ENCODE results near the gene HNRNPC.

Gene HNRNPC

GRCh38 chr14:21208554-21208953, 60.7 kb downstream of the HNRNPC start:
- FAIRE-seq = no peak

DNA sequence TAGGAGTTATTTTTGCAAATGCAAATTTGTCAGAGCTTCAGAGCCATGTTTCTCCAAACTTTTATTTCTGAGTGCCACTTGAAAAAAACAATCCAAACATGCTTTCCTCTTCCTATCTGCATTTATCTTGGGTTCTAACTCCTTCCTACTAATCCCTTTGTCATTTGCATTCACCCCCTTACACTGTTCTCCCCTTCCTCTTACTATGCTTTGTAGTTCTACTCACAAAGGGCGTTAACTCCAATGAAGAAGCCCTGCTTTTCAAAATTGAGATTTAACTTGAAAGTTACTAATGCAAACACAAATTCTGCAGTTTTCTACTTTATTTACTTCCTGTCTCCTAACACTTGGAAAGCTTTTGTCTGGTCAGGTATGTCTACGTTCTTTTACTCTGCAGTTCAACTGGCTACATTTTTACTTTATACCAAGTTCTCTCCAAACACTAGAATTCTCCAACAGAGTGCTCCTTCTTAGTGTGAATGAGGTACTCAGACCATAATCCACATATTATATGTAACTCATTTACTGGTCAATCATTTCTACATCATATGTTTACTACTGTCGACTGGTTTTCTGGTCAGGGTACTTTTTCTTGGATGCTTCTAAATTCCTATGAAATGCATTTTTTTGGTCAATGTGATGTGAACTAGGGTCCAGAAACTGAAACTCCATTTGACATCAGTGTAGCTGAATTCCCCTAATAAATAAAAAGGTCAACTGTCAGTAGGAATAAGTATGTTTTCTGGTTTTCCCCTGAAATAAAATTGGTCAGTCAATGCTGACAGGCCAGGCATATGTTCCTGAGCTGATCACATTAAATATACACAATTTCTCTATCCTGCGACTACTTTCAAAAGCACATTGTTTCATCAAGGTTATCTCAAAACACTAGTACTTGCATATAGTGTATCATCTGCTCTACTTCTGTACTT, 62.2 kb downstream of the HNRNPC start:
- no peak for FAIRE-seq

GRCh38 chr14:21205678-21206581, 63.3 kb downstream of the HNRNPC start:
- FAIRE-seq = no peak

- FAIRE-seq = no peak
Observed at GRCh38 chr14:21205026-21205677, 64.1 kb downstream of the HNRNPC start.

DNA sequence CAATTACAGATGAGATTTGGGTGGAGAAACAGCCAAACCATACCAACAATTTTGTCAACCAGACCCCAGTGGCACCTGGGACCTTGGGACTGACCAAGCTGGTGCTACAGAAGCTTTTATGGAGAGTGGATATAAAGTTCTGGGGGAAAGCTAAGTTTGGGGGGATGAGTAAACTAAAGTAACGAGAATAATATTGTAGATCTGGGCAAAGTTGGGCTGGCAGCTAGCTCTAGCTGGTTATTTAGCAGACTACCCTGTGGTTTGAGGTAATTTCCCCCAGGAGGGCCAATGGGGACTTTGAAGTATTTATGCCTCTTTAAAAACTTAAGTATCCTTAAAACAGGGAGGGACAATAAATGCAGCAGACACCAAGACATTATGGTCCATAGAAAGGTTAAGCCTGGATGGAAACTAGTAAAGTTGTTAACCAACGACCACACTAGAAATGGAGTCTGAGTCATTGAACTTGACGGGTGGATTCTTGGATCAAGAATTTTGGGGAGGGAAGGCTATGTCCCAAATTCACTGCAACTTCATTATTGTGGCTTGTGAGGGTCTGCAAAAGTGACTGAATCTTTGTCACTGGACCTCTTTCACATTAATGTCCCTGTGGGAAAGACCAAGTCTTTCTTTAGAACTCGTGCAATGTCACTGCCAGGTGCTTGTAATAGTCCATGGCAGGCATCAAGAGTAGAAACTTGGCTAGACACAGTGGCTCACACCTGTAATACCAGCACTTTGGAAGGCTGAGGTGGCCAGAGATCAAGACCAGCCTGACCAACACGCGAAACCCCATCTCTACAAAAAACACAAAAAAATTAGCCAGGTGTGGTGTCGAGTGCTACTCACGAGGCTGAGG, 64.8 kb downstream of the HNRNPC start:
- no peak for FAIRE-seq

DNA sequence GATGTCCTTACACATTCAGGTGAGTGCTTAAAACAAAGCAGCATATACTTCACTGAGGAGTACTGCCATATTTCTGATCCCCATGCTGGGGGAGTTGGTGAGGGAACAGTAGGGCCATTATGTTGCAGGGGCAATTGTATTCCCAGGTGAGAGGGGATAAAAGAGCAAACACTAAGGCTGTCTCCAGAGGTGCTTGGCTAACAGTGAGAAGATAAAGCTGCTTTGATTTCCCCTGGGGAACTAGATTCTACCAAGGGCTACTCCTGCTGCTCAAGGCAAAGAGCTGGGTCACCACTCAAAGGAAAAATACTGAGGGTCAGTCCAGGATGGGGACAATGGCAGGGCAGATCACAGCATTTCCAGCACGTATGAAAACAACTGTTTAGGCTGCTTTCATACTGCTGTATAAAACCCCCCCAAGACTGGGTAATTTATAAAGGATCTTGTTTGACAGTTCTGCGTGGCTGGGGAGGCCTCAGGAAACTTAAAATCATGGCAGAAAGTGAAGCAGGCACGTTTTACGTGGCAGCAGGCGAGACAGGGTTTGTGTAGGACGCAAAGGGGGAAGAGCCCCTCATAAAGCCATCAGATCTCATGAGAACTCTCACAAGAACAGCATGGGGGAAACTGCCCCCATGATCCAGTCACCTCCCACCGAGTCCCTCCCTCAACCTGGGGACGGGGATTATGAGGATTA, 65.6 kb downstream of the HNRNPC start:
- FAIRE-seq = no peak

DNA sequence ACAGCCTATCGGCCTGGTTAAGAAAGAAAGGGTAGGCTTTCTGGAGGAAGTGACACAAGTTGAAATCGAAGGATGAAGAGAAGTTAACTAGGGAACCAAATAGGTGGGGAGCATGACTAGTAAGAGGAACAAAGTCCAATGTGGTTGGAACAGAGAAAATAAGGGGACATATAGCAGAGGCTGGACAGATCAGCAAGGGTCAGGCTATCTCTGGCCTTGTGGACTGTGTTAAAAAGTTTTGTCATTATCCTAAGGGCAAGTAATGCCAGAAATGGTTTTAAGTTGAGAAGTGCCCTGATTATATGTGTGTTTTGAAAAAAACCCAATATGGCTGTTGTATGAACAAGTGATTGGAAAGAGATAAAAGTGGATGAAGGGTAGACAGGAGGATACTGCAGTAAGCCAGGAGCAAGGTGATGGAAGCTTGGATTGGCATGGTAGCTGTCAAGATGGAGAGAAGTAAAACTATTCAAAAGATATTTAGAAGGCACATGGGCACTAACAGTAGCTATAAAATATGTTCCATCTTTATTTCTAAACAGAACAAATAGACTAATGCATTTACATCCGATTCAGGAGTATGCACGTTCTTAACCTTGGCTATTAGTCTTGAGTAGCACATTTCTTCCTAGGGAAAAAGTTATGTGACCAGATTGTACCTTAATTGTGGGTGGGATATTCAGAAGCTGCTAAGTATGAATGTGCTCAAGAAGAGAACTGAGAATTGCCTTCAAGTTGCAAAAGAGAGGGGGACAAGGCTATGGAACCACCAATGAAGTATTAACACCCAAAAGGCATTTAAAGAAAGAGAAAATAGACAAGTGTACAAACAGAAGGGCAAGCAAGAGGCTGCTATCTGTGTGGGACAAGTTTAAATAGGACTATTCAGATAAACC, 66.5 kb downstream of the HNRNPC start:
- FAIRE-seq = no peak

GRCh38 chr14:21201732-21202462, 67.3 kb downstream of the HNRNPC start:
- FAIRE-seq = no peak

GRCh38 chr14:21200752-21201461, 68.3 kb downstream of the HNRNPC start:
- FAIRE-seq = no peak

DNA sequence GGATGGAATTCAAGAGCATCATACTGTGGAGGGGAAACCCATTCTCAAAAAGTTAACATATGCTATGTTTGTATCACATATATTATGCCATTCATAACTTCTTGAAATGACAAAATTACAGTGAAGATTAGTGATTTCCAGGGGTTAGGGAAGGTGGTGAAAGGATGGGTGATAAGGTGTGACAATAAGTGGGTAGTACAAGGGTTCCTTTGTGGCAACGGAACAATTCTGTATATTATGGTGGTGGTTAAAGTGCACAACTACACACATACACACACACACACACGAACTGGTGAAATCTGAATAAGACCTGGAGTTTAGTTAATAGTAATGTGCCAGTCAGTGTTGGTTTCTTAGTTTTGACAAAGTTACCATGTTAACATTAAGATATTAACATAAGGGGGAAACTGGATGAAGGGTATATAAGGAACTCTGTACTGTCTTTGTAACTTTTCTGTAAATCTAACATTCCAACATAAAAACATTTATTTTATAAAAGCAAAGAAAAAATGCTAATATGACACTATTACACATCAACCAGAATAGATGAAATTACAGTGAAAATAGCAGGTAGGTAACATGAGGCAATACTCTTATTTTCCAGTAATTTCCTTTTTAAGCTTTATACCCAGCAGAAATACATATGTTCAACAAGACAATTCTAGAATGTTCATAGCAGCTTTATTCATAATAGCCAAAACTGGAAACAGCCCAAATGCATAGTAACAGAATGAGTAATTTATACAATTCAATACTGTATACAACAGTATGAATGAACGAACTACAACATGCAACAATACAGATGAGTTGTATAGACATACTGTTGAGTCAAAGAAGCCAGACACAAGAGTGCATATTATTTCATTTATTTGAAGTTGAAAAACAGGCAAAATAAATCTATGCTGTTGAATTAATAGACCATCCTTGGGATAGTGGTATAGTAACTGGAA, 69.4 kb downstream of the HNRNPC start:
- FAIRE-seq = no peak

GRCh38 chr14:21197418-21198205, 71.6 kb downstream of the HNRNPC start:
- FAIRE-seq = no peak

DNA sequence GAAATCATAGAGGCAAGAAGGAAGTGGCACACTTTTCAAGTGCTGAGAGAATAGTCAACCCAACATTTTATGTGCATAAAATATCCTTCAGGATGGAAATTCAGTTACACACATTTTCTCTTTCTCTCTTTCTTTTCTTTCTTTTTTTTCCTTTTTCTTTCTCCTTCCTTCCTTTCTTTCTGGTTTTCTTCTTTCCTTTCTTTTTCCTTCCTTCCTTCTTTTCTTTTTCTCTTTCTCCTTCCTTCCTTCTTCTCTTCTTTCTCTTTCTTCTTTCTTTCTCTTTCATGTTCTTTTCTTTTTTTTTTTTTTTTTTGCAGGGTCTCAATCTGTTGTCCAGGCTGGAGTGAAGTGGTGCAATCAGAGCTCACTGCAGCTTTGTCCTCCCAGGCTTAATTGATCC, 74.6 kb downstream of the HNRNPC start:
- FAIRE-seq = no peak

DNA sequence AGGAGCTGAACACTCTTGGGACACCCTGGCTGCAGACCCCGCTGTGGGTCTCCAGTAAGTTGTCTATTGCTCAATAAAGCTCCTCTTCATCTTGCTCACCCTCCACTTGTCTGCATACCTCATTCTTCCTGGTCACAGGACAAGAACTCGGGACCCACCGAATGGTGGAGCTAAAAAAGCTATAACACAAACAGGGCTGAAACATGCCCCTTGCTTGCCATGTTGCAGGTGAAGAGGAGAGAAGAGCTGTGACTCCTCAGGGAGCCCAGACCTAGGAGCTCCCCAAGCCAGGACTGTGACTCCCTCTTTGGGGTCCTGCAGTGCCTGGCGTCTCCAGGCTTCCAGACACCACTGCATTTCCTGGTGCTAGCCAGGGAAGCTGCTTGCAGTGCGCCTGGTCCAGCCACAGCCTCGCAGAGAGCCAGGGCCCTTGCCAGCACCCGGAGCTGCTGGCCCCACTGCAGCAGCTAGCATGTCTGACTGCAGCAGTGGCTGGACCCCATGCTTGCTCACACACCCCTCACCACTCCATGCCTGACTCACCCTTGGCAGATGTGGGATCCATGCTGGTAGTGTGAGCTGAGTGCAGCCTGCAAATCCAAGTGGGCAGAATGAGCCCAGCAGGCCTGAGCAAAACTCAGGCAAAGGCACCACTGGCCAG, 76.2 kb downstream of the HNRNPC start:
- FAIRE-seq = no peak

- no peak for FAIRE-seq
Observed at GRCh38 chr14:21192447-21192822, 76.8 kb downstream of the HNRNPC start.

DNA sequence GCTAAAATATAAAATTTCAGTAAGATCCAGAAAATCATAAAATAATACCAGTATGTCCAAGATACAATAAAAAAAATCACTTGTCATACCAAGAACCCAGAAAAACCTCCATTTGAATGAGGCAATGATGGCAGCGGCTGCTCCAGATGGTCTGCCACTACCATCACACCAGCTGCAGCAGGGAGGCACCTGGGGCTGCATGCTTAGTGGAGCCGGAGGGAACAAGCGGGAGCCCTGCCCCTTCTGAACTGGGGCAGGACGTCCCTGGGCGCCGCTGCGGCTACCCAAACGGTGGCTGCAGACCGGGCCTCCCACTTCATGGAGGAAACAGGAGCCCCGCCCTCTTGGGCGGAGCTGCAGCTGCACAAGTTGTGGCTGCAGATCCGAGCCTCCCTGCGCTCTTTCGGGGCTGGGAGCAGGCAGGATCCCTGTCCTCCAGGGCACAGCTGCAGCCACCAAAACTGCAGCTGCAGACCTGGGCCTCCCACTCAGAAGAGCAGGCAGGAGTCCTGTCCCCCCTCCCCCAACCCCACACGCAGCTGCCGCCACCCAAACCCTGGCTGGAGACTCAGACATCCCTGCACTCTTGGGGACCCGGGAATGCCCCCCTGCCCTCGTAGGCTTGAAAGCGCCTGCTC, 77.3 kb downstream of the HNRNPC start:
- no peak for FAIRE-seq

- no peak for FAIRE-seq
Observed at GRCh38 chr14:21191261-21191808, 77.9 kb downstream of the HNRNPC start.
